ENCODE data around the gene JMJD6. TPM values are rescaled to one million over a fixed set of nuclear protein-coding genes. Genes with fewer than 3 reads are reported as not detected.

JMJD6 gene
- total and polyA plus RNA-seq, 10 donors = 21.2 to 54.3 (median 35.7) TPM

GRCh38 chr17:76718516-76718915 is 7.9 kb downstream of the JMJD6 start:
- TF ChIP-seq POLR2A (IDR thresholded peaks at IDR 0.05) (no peak), CTCF (IDR thresholded peaks at IDR 0.05 in 8 of 11, conservative IDR thresholded peaks at IDR 0.05 in 3 of 11) (no peak), POLR2AphosphoS5 (IDR thresholded peaks at IDR 0.05) (peak in 1 of 3 donors; percentile 54)
- Histone ChIP-seq H3K4me1 (peaks cover 13 to 85% (median 44%) of the 10 kb centered on the region in 6 donors), H3K4me3 (no peak overlapping the region), H3K9me3 (no peaks in the 10 kb centered on the region), H3K36me3 (peaks cover 5 to 97% (median 82%) of the 10 kb centered on the region in 6 donors), H3K27me3 (replicated peaks in 1 of 7) (no peaks in the 10 kb centered on the region), H3K27ac (peak overlapping the region in 1 of 8 donors; percentile 89)
- WGBS, 5 donors = 90 to 98% (median 93%) methylated on average over 14 to 16 of the region's 16 CpGs
- peak; percentile 68 for DNase-seq
- intact Hi-C loops (cut with DNase I; ENCODE audit: low total_unique reads) = no loop called here

GRCh38 chr17:76716839-76717215 is 9.6 kb downstream of the JMJD6 start:
- peak overlapping the region in 7 of 8 donors; percentile 72 to 92 (median 87) for H3K27ac ChIP-seq
- 49 to 83% (median 68%) methylated on average over 6 of the region's 6 CpGs for WGBS, 5 donors
- no peak for TF ChIP-seq POLR2AphosphoS5 (IDR thresholded peaks at IDR 0.05)
- no peak for TF ChIP-seq CTCF (IDR thresholded peaks at IDR 0.05 in 8 of 11, conservative IDR thresholded peaks at IDR 0.05 in 3 of 11)
- TF ChIP-seq POLR2A (IDR thresholded peaks at IDR 0.05) = no peak
- H3K27me3 ChIP-seq (replicated peaks in 1 of 7) = no peaks in the 10 kb centered on the region
- H3K9me3 ChIP-seq = no peaks in the 10 kb centered on the region
- peaks cover 13 to 84% (median 38%) of the 10 kb centered on the region in 6 donors for H3K4me1 ChIP-seq
- H3K36me3 ChIP-seq = peaks cover 5 to 94% (median 70%) of the 10 kb centered on the region in 6 donors
- DNase-seq = peak; percentile 24
- peak overlapping the region in 1 of 8 donors; percentile 56 for H3K4me3 ChIP-seq
- intact Hi-C loops (cut with DNase I; ENCODE audit: low total_unique reads) = no loop called here

- TF ChIP-seq POLR2AphosphoS5 (IDR thresholded peaks at IDR 0.05) = peak in 1 of 3 donors; percentile 86
- no peak for TF ChIP-seq CTCF (IDR thresholded peaks at IDR 0.05 in 8 of 11, conservative IDR thresholded peaks at IDR 0.05 in 3 of 11)
- no peak for TF ChIP-seq POLR2A (IDR thresholded peaks at IDR 0.05)
- intact Hi-C loops (cut with DNase I; ENCODE audit: low total_unique reads) = no loop called here
- Histone ChIP-seq H3K4me3 (peak overlapping the region in 1 of 8 donors; percentile 56), H3K27me3 (replicated peaks in 1 of 7) (no peaks in the 10 kb centered on the region), H3K36me3 (peaks cover 5 to 88% (median 65%) of the 10 kb centered on the region in 6 donors), H3K27ac (peak overlapping the region in 7 of 8 donors; percentile 72 to 92 (median 87)), H3K9me3 (no peaks in the 10 kb centered on the region), H3K4me1 (peaks cover 14 to 86% (median 42%) of the 10 kb centered on the region in 6 donors)
- peak; percentile 82 for DNase-seq
- WGBS, 5 donors = 38 to 74% (median 58%) methylated on average over 13 of the region's 13 CpGs
Observed at GRCh38 chr17:76716146-76716838, 10.1 kb downstream of the JMJD6 start.

- Histone ChIP-seq H3K27me3 (replicated peaks in 1 of 7) (no peaks in the 10 kb centered on the region), H3K36me3 (peaks cover 0 to 80% (median 57%) of the 10 kb centered on the region in 6 donors), H3K27ac (peak overlapping the region in 7 of 8 donors; percentile 72 to 92 (median 87)), H3K4me3 (peak overlapping the region in 1 of 8 donors; percentile 56), H3K4me1 (peaks cover 17 to 82% (median 43%) of the 10 kb centered on the region in 6 donors), H3K9me3 (no peaks in the 10 kb centered on the region)
- intact Hi-C loops (cut with DNase I; ENCODE audit: low total_unique reads) = no loop called here
- no peak for TF ChIP-seq POLR2AphosphoS5 (IDR thresholded peaks at IDR 0.05)
- TF ChIP-seq CTCF (IDR thresholded peaks at IDR 0.05 in 8 of 11, conservative IDR thresholded peaks at IDR 0.05 in 3 of 11) = no peak
- no peak for TF ChIP-seq POLR2A (IDR thresholded peaks at IDR 0.05)
- WGBS, 5 donors = 76 to 83% (median 79%) methylated on average over 2 of the region's 2 CpGs
- DNase-seq = peak; percentile 72
Observed at GRCh38 chr17:76715496-76715830, 10.9 kb downstream of the JMJD6 start.
